Measurements from ENCODE around the gene SLC8A2. TPM values are rescaled to one million over a fixed set of nuclear protein-coding genes. Genes with fewer than 3 reads are reported as not detected.

SLC8A2 gene
- total RNA-seq, 1 experiment from 2014 or later: 11.3 TPM

DNA sequence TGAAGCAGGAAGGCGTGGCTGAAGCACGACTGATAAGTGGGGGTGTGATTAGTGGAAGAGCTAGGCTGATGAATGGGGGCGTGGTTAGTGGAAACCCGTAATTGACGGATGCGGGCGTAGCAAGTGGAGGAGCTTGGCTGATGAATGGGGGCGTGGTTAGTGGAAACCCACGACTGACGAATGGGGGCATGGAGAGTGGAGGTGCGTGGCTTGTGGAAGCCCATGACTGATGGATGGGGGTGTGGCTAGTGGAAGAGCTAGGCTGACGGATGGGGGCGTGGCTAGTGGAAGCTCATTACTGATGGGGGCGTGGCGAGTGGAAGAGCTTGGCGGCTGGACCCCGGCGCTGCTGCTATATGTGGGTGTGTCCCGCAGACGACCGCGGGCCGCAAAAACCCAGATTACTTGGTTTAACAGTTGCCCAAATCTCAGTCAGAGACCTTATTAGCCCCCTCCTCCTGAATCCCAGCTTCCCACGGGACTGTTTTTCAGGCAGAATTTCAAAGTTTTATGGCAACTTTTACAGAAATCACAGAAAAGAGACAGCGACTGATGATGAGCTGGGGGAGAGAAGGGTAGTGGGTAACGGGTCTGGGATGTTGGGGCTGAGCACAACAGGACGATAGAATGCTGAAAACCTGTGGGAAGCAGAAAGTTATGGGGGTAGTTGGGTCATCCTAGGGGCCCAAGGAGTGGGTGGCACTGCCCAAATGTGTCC is 43.4 kb downstream of the SLC8A2 start:
- DNase-seq: peak; percentile 100
- Histone ChIP-seq H3K23ac (ENCODE audit: insufficient read length, low read depth, low read length) (no peak overlapping the region), H2BK15ac (ENCODE audit: low read depth, low read length) (no peak overlapping the region), H2BK5ac (ENCODE audit: insufficient read length, low read length) (no peak overlapping the region), H4K20me1 (ENCODE audit: control insufficient read depth, insufficient read depth, insufficient read length) (no peaks in the 10 kb centered on the region), H3T11ph (ENCODE audit: low read length) (no peak overlapping the region), H2BK12ac (ENCODE audit: insufficient read length, low read depth, low read length) (no peak overlapping the region), H2AK5ac (ENCODE audit: insufficient read length, low read length) (no peak overlapping the region), H3K27me3 (ENCODE audit: insufficient read depth, low read length) (peaks cover 5% of the 10 kb centered on the region; the same call in 1 of the 2 replicates), H2AFZ (ENCODE audit: low read length) (no peak overlapping the region), H3K4me2 (ENCODE audit: insufficient read depth, insufficient read length, low read length) (peak overlapping the region; percentile 78), H3K9me3 (ENCODE audit: control insufficient read depth, low read depth, low read length) (no peaks in the 10 kb centered on the region), H3K9ac (ENCODE audit: extremely low read depth, insufficient read length, low read length) (no peak overlapping the region), H2BK20ac (ENCODE audit: low read depth, low read length, poor library complexity, severe bottlenecking) (no peak overlapping the region), H3K56ac (ENCODE audit: insufficient read length, low read depth, low read length) (no peak overlapping the region), H3K4me1 (ENCODE audit: insufficient read depth, low read length) (no peaks in the 10 kb centered on the region), H4K91ac (ENCODE audit: insufficient read length, low read depth, low read length) (no peak overlapping the region), H3K18ac (ENCODE audit: insufficient read length, low read depth, low read length) (no peak overlapping the region), H4K5ac (ENCODE audit: insufficient read length, low read depth, low read length) (no peak overlapping the region), H3K14ac (ENCODE audit: insufficient read depth, low read length) (no peak overlapping the region), H3K4ac (ENCODE audit: low read depth, low read length) (no peak overlapping the region), H3K79me1 (ENCODE audit: insufficient read depth, low read depth, low read length, poor library complexity, severe bottlenecking) (no peaks in the 10 kb centered on the region), H2BK120ac (ENCODE audit: low read depth, low read length, poor library complexity, severe bottlenecking) (no peak overlapping the region), H3K79me2 (ENCODE audit: insufficient read depth, low read length) (no peaks in the 10 kb centered on the region), H3K23me2 (ENCODE audit: insufficient read length, low read depth, low read length, poor library complexity, severe bottlenecking) (peaks cover 22% of the 10 kb centered on the region), H4K8ac (replicated peaks; ENCODE audit: insufficient read length, low read depth, low read length) (no peak overlapping the region), H3K27ac (ENCODE audit: insufficient read length, low read depth, low read length) (no peak overlapping the region)
- TF ChIP-seq, protein P1, sequence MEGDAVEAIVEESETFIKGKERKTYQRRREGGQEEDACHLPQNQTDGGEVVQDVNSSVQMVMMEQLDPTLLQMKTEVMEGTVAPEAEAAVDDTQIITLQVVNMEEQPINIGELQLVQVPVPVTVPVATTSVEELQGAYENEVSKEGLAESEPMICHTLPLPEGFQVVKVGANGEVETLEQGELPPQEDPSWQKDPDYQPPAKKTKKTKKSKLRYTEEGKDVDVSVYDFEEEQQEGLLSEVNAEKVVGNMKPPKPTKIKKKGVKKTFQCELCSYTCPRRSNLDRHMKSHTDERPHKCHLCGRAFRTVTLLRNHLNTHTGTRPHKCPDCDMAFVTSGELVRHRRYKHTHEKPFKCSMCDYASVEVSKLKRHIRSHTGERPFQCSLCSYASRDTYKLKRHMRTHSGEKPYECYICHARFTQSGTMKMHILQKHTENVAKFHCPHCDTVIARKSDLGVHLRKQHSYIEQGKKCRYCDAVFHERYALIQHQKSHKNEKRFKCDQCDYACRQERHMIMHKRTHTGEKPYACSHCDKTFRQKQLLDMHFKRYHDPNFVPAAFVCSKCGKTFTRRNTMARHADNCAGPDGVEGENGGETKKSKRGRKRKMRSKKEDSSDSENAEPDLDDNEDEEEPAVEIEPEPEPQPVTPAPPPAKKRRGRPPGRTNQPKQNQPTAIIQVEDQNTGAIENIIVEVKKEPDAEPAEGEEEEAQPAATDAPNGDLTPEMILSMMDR (conservative IDR thresholded peaks at IDR 0.05): no peak
- H3K27ac Mint-ChIP-seq: no peak overlapping the region
- H3K4me1 Mint-ChIP-seq: peaks cover 8 to 20% of the 10 kb centered on the region in 2 experiments
- H3K4me3 Mint-ChIP-seq: no peak overlapping the region
- H3K27me3 Mint-ChIP-seq (ENCODE audit: low read depth): peaks cover 46% of the 10 kb centered on the region
- H3K36me3 Mint-ChIP-seq (ENCODE audit: insufficient read depth in 1 of 3, low read depth in 3 of 3): no peaks in the 10 kb centered on the region; a peak in 1 of 7 replicates
- WGBS (ENCODE audit: extremely low coverage, insufficient read length, low lambda C conversion rate): no CpG with 5 or more reads among the region's 27 CpGs
- H3K9me3 Mint-ChIP-seq: no peaks in the 10 kb centered on the region

All from H9 (cell line).